Measurements from ENCODE around the gene C19orf38.
"Not testable (repeated sequence)": the region's sequence is repeated elsewhere in the genome, so short reads cannot be mapped to it uniquely, and the experiment has no call there.

The C19orf38 gene

DNA sequence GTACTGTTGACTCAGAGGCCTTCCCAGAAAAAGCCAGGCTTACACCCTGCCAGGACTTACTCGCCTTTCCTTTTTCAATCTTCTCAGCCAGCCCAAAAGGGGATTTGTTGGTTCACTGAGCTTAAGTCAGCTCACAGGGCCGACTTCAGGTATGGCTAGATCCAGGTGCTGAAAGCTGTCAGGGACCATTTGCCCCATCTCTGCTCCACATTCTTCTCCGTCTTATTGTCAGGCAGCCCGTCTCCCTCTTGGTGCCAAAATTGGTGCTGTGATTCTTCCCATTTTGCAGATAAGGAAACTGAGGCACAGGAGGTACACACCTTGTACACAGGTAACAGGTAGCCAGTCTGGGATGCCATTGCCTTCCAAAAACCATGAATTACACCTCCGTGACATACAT, 2.4 kb downstream of the C19orf38 start:
- DNase-seq (ENCODE audit: low read depth in 3 of 3), result no peak

DNA sequence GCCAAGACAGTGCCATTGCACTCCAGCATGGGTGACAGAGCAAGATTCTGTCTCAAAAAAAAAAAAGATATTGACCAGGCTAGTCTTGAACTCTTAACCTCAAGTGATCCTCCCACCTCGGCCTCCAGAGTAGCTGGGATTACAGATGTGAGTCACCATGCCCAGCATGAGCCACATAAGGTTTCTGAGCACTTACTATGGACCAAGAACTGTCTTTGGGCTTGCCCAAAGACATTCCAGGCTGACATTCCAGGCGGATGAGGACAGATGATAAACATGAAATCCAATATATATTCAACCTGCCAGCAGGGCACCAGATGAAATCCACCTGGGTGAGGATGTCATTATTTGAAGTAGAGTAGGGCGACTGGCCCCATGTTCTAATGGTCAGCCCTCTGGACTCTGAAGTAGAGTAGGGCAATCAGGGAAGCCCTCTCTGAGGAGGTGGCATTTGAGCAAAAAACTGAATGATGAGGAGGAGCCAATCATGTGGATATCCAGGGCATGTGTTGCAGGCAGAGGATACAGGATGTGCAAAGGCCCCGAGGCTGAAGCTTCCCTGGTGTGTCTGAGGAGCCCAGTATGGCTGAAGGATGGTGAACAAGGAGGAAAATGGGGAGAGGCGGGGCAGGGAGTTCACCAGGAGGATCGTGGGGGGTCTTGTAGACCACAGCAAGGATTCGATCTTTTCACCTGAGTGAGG, 4.0 kb downstream of the C19orf38 start:
- no peak for DNase-seq (ENCODE audit: low read depth in 3 of 3)

DNA sequence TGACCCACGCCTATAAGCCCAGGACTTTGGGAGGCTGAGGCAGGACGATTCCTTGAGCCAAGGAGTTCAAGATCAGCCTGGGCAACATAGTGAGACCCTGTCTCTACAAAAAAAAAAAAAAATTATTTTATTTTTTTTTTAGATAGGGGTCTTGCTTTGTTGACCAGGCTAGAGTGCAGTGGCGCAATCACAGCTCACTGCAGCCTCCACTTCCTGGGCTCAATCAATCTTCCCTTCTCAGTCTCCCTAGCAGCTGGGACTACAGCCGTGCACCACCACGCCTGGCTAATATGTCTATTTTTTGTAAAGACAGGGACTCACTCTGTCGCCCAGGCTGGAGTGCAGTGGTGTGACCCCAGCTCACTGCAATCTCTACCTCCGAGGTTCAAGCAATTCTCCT, 4.7 kb downstream of the C19orf38 start:
- no peak for DNase-seq (ENCODE audit: low read depth in 3 of 3)

DNA sequence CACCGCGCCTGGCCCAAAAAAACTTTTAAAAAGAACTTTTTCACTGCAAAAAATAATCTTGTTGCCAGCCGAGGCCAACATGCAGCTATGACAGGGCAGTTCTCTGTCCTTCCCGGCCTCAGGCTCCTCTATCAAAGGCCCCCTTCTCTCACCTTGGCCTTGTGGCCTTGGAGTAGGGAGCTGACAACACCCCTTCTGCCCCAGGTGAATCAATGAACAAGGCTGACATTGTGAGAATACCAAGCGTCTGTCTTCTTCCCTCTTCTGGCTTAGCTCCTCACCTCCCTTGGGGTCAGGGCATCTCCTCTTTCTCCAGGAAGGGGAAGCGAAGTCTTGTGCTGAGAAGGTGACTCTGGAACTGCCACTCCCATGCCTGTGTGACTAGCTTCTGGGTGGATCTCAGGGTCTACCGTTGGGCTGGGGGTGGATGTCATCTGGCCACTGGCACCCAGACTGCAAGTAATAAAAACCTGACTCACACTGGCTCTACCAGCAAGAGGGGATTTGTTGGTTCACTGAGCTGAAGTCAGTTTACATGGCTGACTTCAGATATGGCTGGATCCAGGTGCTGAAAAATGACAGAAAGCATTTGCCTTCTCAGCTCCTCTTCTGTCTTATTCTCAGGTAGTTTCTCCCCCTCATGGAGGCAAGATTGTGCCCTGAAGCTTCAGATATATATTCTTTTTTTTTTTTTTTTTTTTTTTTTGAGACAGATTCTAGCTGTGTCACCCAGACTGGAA, 6.3 kb downstream of the C19orf38 start:
- no peak for DNase-seq (ENCODE audit: low read depth in 3 of 3)

DNA sequence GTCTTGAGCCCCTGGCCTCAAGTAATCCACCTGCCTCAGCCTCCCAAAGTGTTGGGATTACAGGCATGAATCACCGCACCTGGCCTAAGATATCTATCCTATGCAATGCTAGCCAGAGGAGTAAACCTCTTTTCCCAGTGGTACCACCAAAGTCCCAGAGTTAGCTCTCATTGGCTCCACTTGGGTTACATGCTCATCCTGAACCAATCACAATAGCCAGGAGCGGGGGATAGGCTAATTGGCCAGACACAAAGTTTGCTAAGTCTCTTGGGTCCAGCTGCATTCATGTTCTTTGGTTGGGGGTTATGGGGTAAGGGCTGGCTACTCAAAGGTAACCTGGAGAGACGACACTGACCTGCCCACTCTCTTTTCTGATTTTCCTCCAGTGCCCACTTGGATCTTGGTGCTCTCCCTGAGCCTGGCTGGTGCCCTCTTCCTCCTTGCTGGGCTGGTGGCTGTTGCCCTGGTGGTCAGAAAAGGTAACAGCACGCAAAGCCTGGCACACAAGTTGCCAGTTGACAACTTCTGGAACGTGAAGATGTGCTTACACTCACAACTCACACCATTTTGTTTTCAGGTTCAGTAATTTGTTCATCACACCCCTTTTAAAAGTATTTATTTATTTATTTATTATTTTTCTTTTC, 7.8 kb downstream of the C19orf38 start:
- DNase-seq (ENCODE audit: low read depth in 3 of 3), result no peak

DNA sequence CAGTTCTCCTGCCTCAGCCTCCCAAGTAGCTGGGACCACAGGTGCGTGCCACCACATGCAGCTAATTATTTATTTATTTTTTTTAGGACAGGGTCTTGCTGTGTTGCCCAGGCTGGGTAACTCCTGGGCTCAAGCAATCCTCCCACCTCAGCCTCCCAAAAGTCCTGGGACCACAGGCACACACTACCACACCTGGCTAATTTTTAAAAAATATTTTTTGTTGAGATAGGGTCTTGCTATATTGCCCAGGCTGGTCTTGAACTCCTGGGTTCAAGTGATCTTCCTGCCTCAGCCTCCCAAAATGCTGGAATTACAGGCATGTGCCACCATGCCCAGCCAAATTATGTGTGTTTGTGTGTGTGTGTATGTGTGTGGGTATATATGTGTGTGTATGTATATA, 8.7 kb downstream of the C19orf38 start:
- DNase-seq (ENCODE audit: low read depth in 3 of 3), result not testable (repeated sequence)

DNA sequence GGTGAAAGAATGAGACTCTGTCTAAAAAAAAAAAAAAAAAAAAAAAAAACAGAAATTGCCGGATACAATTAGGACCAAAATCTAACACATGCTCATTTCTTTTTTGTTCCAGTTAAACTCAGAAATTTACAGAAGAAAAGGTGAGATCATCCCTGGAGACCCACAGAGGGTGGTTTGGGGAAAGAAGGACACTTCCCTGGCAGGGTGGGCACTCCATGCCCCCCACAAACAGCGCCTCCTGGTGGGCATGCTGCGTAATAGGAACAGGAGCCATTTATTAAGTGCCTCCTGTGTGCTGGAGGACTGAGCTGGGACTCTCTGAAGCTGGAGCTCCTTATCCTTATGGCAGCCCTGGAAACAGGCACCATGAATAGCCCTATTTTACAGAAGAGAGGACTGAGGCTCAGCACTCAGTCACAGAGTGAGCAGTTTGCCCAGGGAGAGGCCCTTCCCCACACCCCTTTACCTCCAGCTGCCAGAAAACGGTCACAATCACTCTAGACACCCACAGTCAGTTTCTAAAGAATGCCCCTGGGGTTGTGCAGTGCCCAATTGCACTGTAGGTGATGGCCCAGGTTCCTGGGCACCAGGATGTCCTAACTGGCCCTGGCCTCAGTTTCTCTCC, 10.1 kb downstream of the C19orf38 start:
- no peak for DNase-seq (ENCODE audit: low read depth in 3 of 3)

DNA sequence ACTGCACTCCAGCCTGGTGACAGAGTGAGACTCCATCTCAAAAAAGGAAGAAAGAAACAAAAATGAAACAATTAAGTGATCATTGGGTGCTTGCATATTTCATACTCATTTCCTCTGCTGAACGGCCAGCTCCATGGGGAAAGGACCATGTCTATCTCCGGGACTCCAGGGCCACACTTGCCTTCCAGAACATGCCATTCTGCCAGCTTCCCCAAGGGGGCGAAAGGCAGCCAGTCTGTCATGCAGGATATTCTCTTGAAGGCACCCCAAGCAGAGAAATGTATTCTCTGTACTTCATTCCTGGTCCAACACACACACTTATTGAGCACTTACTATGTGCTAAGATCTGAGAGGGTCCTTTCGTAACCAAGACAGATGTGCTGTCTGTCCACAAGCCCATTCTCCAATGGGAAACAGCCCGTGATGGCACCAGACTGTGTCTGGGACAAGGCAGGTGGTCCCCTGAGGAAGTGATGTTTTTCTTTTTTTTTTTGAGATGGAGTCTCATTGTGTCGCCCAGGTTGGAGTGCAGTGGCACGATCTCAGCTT, 13.0 kb downstream of the C19orf38 start:
- DNase-seq (ENCODE audit: low read depth in 3 of 3), result no peak

DNA sequence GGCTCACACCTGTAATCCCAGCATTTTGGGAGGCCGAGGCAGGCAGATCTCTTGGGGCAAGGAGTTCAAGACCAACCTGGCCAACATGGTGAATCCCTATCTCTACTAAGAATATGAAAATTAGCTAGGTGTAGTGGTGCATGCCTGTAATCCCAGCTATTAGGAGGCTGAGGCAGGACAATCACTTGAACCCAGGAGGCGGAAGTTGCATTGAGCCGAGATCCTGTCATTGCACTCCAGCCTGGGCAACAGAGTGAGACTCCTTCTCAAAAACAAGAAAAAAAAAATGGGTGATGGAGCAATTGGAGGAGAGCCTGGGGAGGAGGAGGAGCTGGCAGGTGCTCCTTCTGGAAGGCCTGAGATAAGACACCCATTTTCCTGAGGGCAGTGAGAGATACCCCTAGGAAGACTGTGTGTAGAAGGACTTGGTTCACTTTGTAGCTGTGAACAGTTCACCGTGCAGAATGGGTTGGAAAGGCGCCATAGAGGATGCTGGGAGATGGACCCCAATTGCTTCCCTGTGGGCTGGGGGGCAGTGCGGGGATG, 14.4 kb downstream of the C19orf38 start:
- no peak for DNase-seq (ENCODE audit: low read depth in 3 of 3)

DNA sequence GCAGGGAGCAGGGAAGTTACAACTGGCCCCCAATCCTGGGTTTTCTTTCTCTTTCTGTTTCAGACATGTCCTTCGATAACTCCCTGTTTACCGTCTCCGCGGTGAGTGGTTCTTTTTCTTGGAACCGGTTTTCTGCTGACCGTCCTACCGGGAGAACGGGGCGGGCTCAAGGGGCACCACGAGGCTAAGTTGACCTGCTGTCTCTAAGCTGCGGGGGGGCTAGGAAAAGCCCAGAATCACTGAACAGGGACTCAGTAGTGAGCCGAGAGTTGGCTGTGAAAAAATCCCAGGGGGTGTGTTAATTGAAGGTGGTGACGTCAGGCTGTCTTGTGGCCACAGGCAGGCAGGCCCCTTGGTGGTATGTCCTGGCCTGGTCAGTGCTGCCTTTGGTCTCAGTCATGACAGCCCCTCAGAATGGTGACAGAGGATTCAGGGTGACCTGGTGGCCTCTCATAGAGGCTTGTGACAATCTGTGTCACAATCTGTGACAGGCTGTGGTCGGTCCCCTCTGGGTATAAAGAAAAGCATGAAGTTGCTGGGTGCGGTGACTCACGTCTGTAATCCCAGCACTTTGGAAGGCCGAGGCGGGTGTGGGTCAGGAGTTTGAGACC, 15.0 kb downstream of the C19orf38 start:
- no peak for DNase-seq (ENCODE audit: low read depth in 3 of 3)

DNA sequence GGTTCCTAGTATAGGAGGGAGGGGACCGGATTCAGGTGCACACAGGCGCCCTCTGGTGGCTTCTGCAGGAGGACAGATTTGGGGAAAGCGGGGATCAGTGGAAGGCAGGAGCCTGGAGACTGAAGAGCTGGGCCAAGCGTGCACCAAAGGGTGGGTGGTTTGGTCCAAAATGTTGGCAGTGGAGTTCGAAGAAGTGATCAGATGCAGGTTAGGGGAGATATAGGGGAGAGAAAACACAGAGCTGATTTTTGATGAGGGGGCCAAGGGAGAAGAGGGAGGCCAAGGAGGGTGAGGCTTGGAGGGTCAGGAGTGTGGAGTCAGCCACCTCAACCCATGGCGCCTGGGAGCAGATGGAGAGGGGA, 16.3 kb downstream of the C19orf38 start:
- DNase-seq (ENCODE audit: low read depth in 3 of 3), result peak; percentile 61 to 72 (median 64)

DNA sequence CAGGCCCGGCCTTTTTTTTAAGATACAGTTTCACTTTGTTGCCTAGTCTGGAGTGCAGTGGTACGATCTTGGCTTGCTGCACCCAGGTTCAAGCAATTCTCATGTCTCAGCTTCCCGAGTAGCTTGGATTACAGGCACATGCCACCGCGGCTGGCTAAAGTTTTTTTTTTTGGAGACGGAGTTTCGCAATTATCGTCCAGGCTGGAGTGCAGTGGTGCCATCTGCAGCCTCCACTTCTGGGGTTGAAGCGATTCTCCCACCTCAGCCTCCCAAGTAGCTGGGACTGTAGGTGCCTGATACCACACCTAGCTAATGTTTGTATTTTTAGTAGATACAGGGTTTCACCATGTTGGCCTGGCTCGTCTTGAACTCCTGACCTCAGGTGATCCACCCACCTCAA, 18.3 kb downstream of the C19orf38 start:
- no peak for DNase-seq (ENCODE audit: low read depth in 3 of 3)

DNA sequence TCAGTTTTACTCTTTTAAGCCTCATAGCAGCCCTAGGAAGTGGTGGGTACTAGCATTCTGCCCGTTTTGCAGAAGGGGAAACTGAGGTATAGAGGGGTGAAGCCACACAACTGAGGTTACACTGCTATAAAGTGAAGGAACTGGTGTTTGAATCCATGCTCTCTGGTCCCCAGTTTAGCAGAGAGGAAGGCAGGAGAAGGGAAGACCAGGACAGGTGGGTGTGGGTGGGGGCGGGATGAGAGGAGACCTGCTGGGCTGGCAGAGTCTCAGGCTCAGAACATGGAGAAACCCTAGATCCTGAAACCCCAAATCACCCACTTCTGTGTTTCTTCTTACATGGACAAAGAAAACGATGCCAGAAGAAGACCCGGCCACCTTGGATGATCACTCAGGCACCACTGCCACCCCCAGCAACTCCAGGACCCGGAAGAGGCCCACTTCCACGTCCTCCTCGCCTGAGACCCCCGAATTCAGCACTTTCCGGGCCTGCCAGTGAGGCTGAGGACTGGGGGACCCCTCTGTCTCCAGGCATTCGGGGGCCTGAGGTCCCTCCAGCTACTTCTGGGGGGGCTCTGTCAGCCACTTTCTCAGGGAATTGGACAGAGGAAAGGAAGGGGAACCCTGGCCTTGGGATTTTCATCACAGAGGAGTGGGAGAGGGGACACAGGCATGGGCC, 20.8 kb downstream of the C19orf38 start:
- DNase-seq (ENCODE audit: low read depth in 3 of 3), result no peak

DNA sequence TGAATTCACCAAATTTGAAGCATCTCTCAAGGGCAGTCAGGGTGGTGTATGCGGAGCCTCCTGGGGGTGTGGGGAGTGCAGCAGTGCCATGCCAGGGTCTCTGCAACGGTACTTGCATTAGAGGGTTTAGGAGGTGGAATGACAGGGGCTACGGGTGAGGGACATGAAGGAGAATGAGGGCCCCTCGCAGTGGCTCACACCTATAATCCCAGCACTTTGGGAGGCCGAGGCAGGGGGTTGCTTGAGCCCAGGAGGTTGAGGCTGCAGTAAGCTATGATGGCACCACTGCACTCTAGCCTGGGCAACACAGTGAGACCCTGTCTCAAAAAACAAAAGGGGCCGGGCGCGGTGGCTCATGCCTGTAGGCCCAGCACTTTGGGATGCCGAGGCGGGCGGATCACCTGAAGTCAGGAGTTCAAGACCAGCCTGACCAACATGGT, 21.7 kb downstream of the C19orf38 start:
- not testable (repeated sequence) for DNase-seq (ENCODE audit: low read depth in 3 of 3)

DNA sequence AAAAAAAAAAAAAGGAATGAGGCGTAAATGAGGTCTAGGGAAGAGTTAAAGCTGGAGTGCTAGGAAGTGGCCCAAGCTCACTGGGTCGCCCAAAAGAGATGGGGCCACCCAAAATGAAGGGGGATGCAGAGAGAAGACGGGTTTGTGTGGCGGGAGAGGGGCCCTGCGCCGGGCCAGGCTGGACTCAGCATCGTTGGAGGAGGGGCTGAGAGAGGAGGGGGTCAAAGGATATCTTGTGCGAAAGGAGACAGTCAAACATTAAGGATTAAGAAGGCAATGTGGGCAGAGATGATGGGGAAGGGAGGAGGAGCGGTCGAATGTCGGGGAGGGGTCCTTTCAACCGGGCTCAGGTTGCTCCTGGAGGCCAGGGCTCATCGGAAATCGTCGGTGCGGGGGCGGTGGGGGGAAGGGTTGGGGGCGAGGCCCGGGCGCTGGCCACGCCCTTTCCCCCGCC, 22.3 kb downstream of the C19orf38 start:
- DNase-seq (ENCODE audit: low read depth in 3 of 3), result no peak

DNA sequence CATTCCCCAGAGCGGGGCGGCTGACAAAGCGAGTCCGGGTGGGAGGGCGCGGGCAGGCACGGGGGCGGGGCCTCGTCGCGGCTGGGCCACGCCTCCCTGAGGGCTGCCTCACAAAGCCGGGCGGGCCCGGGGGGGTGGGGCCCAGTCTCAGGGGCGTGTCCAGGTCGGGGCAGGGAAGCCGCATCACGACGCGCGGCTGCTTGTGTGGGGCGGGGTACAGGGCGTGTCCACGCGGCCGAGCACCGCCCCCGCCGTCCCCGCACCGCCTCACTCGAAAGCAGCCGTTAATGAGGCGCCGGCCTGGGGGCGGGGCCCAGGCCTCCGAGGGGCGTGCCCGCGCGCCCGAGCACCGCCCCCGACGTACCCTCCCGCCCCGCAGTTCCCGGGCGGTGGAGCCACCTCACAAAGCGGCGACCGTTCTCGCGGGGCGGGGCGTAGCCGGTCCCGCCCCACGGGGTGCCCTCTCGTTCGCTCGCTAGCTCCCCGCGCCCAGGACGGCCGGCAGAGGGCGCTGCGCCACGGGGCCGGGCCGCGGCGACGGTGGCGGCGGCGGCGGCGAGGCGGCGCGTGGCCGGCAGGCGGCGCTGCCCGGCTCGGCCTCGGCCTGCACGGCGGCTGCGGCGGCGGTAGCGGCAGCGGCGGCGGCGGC, 22.9 kb downstream of the C19orf38 start, which contains the start of gene CARM1:
CARM1 (plus strand) TSS at position 599 of the 649 bp plus-strand sequence. CDS start 150 bp downstream, outside the sequence.
- DNase-seq (ENCODE audit: low read depth in 3 of 3), result peak; percentile 99

DNA sequence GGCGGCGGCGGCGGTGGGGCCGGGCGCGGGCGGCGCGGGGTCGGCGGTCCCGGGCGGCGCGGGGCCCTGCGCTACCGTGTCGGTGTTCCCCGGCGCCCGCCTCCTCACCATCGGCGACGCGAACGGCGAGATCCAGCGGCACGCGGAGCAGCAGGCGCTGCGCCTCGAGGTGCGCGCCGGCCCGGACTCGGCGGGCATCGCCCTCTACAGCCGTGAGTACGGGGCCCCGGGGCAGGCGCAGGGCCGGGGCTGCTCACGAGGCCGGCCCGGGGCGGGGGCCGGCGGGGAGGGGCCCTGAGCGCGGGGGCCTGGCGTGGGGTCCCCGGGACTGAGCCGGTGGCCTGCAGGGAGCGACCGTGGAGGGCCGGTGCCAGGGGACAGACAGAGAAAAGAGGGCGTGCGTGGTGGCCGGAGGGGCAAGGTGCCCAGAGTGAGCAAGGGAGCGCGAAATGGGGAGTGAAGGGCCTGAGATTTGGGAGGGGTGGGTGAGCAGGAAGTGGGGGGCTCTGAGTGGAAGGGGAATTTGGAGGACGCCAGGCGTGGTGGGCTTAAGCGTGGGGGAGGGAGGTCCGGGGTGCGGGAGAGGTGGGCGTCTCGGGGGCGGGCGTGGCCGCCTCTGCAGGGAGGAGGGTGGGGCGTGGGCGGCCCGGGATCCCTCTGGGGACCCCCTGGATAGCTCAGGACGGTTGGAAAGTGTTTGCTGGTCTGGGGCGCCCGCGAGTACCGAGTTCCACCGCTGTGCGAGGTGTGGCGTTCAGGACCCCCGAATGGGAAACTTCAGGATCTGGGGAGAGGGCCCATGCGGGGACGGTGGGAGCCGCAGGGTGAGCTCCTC, 23.7 kb downstream of the C19orf38 start:
- peak in 2 of 3 experiments; percentile 28 to 32 for DNase-seq (ENCODE audit: low read depth in 3 of 3)

DNA sequence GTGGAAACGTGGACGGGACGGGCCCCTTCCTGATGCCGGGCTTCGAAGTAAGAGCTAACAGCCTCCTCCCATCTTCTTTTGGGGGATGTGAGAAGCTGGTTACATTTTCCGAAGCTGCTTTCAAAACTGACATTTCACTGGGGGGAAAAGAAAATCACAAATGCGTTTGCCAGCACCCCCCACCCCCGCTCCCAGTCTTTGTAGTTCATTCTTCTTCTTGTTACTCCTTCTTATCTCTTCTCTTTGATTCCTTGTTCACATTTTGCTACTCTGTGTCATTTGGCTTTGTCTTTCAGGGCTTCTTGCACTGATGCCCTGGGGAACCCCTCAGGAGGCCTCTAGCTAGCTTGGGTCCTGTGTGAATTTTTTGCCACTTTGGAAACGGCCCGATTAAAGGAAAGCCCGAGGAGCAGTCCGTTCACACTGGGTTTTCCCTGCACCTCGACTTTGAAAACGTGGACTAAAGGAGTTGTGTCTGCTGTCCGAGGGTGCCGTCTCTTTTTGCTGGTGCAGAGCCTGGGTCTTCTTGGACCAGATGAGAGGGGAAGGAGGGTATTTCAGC, 24.4 kb downstream of the C19orf38 start:
- peak in 2 of 3 experiments; percentile 18 to 26 for DNase-seq (ENCODE audit: low read depth in 3 of 3)

DNA sequence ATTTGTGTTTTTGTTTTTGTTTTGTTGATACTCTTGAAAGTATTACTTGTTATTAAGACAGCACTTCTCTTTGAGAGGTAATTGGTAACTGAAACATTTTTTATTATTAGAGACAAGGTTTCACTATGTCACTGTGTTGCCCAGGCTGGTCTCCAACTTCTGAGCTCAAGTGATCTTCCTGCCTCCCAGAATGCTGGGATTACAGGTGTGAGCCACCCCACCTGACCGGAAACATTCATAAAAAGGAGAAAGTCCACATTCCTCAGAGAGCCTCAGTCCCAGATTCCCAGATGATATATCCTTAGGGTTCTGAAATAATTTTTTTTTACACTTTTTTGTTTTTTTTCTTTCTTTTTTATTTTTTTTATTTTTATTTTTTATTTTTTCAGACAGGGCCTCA, 25.8 kb downstream of the C19orf38 start:
- DNase-seq (ENCODE audit: low read depth in 3 of 3), result no peak

Measured in stimulated activated CD4-positive, alpha-beta T cell treated with anti-CD3 and anti-CD28 coated beads, TNF-alpha, amount 100 ng/mL, for 4 hours (primary cell).